Measurements from ENCODE around the gene KNTC1. TPM values are rescaled to one million over a fixed set of nuclear protein-coding genes. Genes with fewer than 3 reads are reported as not detected.

Gene KNTC1
- total RNA-seq, 4 donors from 2014 or later: 10.6 to 79.4 (median 23.1) TPM

DNA sequence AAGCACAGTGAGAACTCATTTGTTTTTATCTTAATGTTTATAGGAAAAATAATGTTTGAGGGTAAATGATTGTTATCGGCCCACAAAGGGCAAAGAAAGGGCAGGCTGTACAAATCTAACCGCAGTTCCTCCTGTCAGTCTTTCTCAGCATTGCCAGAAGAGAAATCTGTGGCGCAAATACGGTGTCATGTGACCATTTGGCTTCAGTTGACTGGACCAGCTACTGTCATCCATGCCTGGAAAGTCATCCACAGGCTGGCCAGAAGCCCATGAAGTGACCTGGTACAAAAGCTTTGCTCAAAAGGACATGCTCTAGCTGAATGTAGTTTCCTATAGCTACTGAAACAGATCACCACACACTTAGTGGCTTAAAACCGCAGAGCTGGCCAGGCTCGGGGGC is 132.5 kb downstream of the KNTC1 start:
- no peak overlapping the region for H3K4me3 ChIP-seq
- H3K27me3 ChIP-seq: no peaks in the 10 kb centered on the region
- no peaks in the 10 kb centered on the region for H3K4me1 ChIP-seq
- no peak overlapping the region for H3K27ac ChIP-seq
- in situ Hi-C loops (cut with MboI; ENCODE audit: low pct_ligation_motif_present in 1 of 4, low pct_unique_long_range_greater_than_20kb in 1 of 4, low sequenced_read_pairs in 3 of 4): no loop called here
- no peaks in the 10 kb centered on the region for H3K36me3 ChIP-seq
- DNase-seq: no peak
- no peaks in the 10 kb centered on the region for H3K9me3 ChIP-seq
- 76 to 89% methylated on average over 4 to 6 of the region's 6 CpGs for WGBS, 2 donors (ENCODE audit: low coverage in 1 of 2)
- TF ChIP-seq POLR2A (IDR thresholded peaks at IDR 0.05) (no peak), POLR2AphosphoS5 (IDR thresholded peaks at IDR 0.05) (no peak), EP300 (IDR thresholded peaks at IDR 0.05; ENCODE audit: low read depth) (no peak)
- TF ChIP-seq, protein P1, sequence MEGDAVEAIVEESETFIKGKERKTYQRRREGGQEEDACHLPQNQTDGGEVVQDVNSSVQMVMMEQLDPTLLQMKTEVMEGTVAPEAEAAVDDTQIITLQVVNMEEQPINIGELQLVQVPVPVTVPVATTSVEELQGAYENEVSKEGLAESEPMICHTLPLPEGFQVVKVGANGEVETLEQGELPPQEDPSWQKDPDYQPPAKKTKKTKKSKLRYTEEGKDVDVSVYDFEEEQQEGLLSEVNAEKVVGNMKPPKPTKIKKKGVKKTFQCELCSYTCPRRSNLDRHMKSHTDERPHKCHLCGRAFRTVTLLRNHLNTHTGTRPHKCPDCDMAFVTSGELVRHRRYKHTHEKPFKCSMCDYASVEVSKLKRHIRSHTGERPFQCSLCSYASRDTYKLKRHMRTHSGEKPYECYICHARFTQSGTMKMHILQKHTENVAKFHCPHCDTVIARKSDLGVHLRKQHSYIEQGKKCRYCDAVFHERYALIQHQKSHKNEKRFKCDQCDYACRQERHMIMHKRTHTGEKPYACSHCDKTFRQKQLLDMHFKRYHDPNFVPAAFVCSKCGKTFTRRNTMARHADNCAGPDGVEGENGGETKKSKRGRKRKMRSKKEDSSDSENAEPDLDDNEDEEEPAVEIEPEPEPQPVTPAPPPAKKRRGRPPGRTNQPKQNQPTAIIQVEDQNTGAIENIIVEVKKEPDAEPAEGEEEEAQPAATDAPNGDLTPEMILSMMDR (IDR thresholded peaks at IDR 0.05): no peak
- intact Hi-C loops (cut with DNase I; ENCODE audit: low total_unique reads): loop anchor here (5.0 kb wide), 1 partner anchor 238 kb away; the partner anchor contains the start of gene VPS37B

DNA sequence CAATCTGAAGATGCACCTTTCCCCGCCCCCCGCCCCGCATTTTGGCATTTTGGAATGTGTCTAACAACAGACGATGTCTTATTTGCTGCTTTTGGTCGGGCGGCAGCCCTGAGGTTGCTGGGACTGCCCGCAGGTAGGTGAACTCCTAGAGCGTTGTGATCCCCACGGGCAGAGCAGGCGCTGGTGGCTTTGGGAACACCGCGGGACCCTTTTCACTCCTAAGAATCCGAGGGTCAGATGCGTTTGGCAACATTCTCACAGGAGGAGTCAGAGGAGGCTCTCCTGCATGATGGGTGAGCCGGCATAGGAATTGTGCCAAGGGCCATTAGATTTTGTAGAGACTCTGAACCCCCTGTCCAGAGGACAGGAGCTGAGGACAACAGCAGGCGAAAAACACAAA is 134.2 kb downstream of the KNTC1 start:
- Histone ChIP-seq H3K4me3 (no peak overlapping the region), H3K36me3 (no peaks in the 10 kb centered on the region), H3K4me1 (no peaks in the 10 kb centered on the region), H3K27me3 (no peaks in the 10 kb centered on the region), H3K27ac (no peak overlapping the region), H3K9me3 (no peaks in the 10 kb centered on the region)
- intact Hi-C loops (cut with DNase I; ENCODE audit: low total_unique reads): no loop called here
- 87 to 100% methylated on average over 1 to 15 of the region's 16 CpGs for WGBS, 2 donors (ENCODE audit: low coverage in 1 of 2)
- no peak for DNase-seq
- no peak for TF ChIP-seq EP300 (IDR thresholded peaks at IDR 0.05; ENCODE audit: low read depth)
- no peak for TF ChIP-seq POLR2A (IDR thresholded peaks at IDR 0.05)
- TF ChIP-seq POLR2AphosphoS5 (IDR thresholded peaks at IDR 0.05): no peak
- TF ChIP-seq, protein P1 (IDR thresholded peaks at IDR 0.05): no peak
- in situ Hi-C loops (cut with MboI; ENCODE audit: low pct_ligation_motif_present in 1 of 4, low pct_unique_long_range_greater_than_20kb in 1 of 4, low sequenced_read_pairs in 3 of 4): no loop called here

GRCh38 chr12:122661938-122662337 is 134.9 kb downstream of the KNTC1 start:
- no peak overlapping the region for H3K4me3 ChIP-seq
- intact Hi-C loops (cut with DNase I; ENCODE audit: low total_unique reads): no loop called here
- H3K4me1 ChIP-seq: no peaks in the 10 kb centered on the region
- no peaks in the 10 kb centered on the region for H3K36me3 ChIP-seq
- H3K27me3 ChIP-seq: no peaks in the 10 kb centered on the region
- no peak for DNase-seq
- no peaks in the 10 kb centered on the region for H3K9me3 ChIP-seq
- no peak for TF ChIP-seq POLR2AphosphoS5 (IDR thresholded peaks at IDR 0.05)
- no peak for TF ChIP-seq EP300 (IDR thresholded peaks at IDR 0.05; ENCODE audit: low read depth)
- TF ChIP-seq, protein P1 (IDR thresholded peaks at IDR 0.05): no peak
- TF ChIP-seq POLR2A (IDR thresholded peaks at IDR 0.05): no peak
- no peak overlapping the region for H3K27ac ChIP-seq
- in situ Hi-C loops (cut with MboI; ENCODE audit: low pct_ligation_motif_present in 1 of 4, low pct_unique_long_range_greater_than_20kb in 1 of 4, low sequenced_read_pairs in 3 of 4): no loop called here
- 99 to 100% methylated on average over 1 to 3 of the region's 3 CpGs for WGBS, 2 donors (ENCODE audit: low coverage in 1 of 2)

DNA sequence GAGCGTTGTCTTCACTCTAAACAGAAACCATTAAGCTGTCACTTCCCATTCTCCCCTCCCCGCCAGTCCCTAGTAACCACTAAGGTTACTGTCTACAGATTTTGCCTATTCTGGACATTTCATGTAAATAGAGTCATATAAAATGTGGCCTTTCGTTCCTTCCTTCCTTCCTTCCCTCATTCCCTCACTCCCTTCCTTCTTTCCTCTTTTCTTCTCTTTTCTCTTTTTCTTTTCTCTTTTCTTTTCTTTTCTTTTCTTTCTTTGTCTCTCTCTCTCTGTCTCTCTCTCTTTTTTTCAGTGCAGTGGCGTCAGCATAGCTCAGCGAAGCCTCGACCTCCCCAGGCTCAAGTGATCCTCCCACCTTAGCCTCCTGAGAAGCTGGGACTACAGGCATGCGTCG is 138.3 kb downstream of the KNTC1 start:
- no peak for DNase-seq
- no peaks in the 10 kb centered on the region for H3K27me3 ChIP-seq
- H3K27ac ChIP-seq: no peak overlapping the region
- H3K4me1 ChIP-seq: no peaks in the 10 kb centered on the region
- 79 to 80% methylated on average over 6 to 8 of the region's 8 CpGs for WGBS, 2 donors (ENCODE audit: low coverage in 1 of 2)
- H3K36me3 ChIP-seq: no peaks in the 10 kb centered on the region
- TF ChIP-seq, protein P1 (IDR thresholded peaks at IDR 0.05): no peak
- TF ChIP-seq POLR2AphosphoS5 (IDR thresholded peaks at IDR 0.05) (no peak), EP300 (IDR thresholded peaks at IDR 0.05; ENCODE audit: low read depth) (no peak)
- in situ Hi-C loops (cut with MboI; ENCODE audit: low pct_ligation_motif_present in 1 of 4, low pct_unique_long_range_greater_than_20kb in 1 of 4, low sequenced_read_pairs in 3 of 4): no loop called here
- H3K4me3 ChIP-seq: no peak overlapping the region
- intact Hi-C loops (cut with DNase I; ENCODE audit: low total_unique reads): no loop called here
- no peaks in the 10 kb centered on the region for H3K9me3 ChIP-seq

All from transverse colon (tissue), 4 donors.